Mucosa of gallbladder (tissue), 1 donor: ENCODE measurements around the gene IQGAP2. TPM values are rescaled to one million over a fixed set of nuclear protein-coding genes. Genes with fewer than 3 reads are reported as not detected.
A peak's percentile ranks its signal among the peaks of the same experiment; 100 is the strongest.

Experiments used
- DNase-seq: peaks from one replicate; pipeline ENCODE4 v3.0.0-alpha.2; 2020; ENCODE audit warnings: low spot score
- total RNA-seq: library from RNA; stranded (reverse); gene quantifications from one replicate; pipeline ENCODE4 v1.2.1, GENCODE V29; 2021
- donor health status: DM: no; HTN: no; CAD: no.

The IQGAP2 gene
- total RNA-seq, 1 donor from 2014 or later = 119 TPM

DNA sequence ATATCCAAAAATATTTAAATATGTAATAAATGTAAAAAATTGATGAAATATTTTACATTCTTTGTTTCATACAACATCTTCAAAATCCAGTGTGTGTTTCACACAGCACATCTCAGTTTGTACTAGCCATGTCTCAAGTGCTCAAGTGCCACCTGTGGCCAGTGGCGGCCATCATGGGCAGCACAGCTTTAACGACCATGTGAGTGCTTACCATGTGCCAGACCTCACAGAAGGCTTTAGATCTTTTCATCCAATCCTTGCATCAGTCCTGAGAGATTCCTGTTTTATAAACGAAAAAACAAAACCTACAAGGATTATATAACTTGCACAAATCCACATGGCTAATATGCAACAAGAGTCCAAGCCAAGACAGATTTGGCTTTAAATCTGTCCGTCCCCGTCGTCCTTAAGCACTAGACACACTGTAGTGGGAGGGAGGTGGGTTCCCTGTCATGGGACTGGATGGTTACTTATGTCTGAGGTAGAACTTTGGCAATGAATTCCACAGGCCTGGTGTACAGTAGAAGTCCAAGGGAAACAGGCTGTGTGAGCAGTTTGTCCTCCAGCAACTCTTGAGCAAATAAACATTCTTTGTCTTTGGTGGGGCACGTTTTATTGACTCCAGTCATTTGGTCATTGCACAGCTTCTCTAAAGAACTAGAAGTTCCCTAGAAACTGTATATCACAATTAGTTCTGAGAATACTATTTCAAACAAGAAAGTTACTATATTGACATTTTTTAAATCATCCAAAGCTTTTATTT is 287.8 kb downstream of the IQGAP2 start:
- DNase-seq = no peak

DNA sequence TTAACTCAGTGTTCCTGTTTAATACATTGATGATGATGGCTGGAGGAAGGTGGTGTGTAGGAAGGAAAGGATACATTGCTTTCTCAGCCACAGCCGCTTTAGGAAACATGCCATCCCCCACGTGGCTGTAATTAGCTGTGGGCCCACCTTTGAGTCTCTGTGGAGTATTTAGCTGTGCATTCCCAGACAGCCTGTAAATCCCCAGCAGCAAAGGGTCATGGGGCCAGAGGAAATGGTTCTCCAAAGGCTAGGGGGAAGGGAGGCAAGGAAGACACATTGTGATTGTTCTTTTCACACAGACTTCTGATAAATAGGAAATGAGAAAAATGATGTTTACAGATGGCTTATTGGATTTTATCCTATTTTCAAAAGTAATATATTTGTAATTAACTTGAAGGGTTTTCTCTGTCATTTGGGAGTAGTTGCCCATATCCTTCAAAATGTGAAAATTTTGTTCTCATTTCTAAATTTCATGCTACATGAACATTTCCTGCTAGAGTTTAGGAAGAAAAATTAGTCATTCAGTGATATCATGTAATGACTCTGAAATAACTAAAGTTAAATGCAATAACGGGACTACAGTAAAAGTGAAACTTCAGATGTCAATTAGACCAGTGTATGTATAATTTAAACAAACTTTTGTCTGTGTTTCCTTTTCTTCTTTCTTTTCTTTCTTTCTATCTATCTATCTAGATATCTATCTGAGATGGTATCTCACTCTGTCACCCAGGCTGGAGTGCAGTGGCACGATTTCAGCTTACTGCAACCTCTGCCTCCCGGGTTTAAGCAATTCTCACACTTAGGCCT is 288.6 kb downstream of the IQGAP2 start:
- DNase-seq = no peak

DNA sequence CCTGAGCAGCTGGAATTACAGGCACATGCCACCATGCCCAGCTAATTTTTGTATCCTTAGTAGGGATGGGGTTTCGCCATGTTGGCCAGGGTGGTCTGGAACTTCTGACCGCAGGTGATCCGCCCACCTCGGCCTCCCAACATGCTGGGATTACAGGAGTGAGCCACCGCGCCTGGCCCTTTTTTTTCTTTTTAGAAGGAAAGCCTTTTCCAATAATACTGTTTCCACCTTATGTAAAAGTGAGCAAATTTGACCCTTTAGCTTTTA is 289.1 kb downstream of the IQGAP2 start:
- no peak for DNase-seq

DNA sequence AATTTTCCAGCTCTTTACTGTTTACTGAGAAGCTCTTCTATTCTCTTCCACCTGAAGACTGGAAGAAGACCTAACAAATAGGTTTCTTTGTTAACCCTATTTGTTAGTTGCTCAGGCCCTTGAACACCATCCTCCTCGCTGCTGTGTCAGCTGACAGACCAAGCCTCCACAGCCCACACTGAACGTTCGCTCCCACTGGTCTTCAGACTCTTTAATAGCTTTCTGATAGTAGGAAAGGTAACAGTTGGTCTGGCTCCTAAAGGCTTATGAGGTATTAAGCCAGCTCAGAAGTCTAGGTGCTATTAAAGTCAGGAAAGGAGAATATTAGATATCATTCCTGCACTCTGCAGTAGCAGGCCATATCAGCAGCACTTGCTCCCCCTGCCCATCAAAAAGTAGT is 289.6 kb downstream of the IQGAP2 start:
- no peak for DNase-seq

DNA sequence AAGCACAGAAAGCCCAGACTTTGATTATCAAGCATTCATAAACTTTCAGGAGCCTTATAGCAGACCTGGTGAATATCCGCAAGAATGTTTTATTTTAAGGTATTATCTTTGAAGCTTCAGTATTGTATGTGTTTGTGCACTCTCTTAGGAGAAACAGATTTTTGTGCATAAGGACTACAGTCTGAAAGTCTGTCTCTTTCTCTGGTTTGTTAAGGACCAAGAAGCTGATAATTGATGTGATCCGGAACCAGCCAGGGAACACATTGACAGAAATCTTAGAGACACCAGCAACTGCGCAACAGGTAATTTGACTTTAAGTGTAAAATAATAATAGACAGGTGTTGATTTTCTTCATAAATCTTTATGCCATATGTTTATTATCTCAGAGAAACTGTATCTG is 290.1 kb downstream of the IQGAP2 start:
- no peak for DNase-seq

DNA sequence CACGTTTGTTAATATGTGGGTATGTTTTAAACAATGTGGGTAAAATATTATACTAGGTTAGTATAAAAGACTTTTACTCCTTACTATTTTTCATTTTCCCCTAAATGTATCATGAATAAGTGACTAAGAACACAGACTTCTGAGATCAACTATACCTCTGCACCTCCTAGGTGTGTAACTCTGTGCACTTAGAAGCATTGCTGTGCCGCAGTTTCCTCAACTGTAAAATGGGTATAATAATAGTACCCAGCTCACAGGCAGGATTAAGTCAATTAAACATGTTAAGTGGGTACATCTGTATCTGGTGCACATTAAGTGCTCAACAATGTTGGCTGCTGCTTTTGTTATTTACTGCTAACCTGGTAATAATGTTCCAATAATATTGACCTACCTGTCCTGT is 291.2 kb downstream of the IQGAP2 start:
- no peak for DNase-seq

DNA sequence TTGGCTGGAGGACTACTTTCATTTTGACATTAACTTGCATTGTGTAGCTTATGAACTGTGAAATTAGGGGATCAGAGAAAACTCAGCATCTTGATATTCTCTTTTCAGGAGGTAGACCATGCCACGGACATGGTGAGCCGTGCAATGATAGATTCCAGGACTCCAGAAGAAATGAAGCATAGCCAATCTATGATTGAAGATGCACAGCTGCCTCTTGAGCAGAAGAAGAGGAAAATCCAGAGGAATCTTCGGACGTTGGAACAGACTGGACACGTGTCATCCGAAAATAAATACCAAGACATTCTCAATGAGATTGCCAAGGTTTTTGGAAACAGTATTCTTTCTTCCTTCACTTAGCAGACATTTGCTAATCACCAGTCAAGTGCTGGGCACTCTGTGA is 292.3 kb downstream of the IQGAP2 start:
- DNase-seq = no peak

DNA sequence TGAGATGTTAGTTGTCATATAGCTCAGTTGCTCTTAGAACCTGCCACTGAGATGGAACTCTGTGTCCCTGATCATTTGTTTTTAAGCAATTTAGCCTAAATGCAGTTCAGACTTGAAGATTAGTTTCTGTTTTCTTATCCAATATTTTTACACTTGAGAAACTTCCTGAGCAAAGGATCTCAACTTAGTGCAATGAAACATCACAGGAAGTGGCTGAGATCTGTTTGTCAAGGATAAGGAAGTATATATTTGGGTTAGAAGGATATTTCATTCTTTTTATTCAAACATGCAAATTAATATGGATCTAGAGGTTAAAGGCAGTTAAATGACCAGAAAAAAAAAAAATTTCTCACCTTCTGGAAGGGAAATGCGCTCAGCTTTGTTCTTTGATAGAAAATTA is 293.2 kb downstream of the IQGAP2 start:
- DNase-seq = no peak

DNA sequence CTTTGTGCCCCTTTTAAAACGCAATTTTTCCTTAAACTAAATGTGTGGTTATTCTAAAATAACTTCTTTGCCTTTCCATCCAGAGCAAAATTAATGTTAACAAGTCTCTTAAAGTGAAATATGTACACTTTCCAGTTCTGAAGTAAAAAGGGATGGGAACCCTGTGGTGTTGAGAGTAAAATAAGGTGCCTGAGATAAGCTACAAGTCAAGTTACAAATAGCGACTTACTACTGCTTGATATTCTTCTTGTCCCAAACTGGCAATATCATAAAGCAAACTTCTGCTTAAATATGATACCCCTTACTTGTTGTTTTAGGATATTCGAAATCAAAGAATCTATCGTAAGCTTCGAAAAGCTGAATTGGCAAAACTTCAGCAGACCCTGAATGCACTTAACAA is 294.6 kb downstream of the IQGAP2 start:
- DNase-seq = no peak

DNA sequence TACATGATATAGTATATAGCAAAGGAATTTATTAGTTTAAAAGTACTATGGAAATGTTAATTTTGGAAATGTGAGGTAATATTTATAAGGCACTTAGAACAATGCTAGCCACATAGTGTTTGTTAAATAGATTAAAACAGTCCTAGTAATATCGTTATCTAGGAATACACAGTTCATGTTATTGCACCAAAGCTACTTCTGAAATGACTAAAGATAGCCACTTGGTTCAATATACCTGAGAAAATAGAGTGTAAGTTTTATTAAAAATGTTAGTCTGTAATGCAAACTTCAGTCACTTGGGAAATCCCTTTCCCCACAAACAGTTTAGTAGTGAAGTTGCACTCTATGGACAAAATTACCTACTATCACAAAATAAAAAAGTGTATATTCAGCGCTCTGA is 297.5 kb downstream of the IQGAP2 start:
- no peak for DNase-seq

DNA sequence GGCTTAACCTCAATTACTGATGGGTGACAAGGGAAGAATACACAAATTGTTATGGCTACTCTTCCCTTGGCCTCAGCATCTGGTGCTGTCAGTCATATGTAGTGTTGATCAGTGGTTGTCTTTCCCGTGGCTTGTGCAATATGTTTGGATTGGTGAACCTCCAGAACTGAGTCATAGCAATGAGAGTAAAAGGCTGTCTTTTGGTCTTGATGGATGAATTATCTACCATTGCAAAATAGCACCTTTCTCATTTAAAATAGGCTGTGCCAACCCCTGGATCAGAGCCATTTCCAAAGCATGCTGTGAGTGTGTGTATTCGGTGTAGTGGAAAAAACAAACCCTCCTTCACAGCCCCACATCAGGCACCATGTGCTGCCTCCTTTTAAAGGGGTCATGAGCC is 298.2 kb downstream of the IQGAP2 start:
- DNase-seq = no peak

DNA sequence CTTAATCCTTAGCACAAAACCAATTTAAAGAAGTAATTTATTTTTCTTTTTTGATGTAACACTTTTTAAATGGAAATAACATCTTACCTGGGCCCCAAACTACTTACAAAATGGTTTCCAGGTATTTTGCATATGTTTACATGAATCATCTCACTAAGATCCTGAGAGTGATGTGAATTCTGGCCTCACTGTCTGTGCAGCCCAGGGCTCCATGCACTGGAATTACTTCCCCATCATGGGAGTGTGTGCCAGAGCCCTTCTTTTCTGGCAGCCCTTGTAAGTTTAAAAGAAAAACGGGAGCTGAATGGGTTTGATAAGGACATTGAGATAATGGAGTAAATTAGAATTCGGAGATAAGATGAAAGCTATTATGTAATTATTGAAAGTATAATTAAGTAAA is 300.6 kb downstream of the IQGAP2 start:
- no peak for DNase-seq

DNA sequence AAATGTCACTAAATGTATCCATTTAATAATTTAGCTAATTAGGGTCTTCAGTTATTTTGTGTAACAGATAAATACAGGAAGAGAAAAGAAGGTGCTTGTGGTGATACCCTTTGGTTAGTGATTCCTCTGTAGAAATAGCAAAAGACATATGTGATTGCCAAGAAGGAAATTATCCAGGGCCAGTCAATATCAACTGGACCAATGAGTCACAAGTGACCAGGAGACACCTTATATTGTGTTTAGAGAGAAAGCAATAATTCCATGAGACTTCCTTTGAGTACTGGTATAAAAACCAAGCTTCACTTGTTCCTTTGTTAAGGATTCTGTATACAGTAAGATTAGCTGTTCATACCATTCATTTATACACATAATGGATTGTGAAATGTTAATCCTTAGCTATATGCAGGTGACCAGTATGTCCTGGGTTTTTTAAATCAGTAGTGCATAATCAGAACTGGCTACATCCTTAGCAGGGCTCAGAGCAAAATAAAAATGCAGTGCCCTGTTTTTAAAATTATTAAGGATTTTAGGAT is 301.1 kb downstream of the IQGAP2 start:
- no peak for DNase-seq

DNA sequence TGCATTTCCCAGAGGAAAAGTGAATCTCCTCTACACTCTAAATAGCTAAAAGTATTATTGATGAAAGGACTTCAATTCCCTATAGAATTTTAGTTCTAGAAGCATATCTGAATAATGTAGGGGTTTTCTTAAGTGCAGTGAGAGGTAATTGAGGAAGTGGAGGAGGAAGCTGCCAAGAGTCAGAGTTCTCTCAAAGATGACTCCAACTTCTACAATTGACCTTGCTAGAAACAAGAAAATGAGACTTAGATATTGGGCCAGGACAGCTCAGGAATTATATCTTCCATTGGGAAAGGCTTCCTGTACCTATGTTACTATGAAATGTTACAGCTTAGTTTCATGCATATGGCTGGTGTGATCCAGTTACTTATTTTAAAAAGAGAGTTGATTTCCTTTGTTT is 302.5 kb downstream of the IQGAP2 start:
- no peak for DNase-seq

DNA sequence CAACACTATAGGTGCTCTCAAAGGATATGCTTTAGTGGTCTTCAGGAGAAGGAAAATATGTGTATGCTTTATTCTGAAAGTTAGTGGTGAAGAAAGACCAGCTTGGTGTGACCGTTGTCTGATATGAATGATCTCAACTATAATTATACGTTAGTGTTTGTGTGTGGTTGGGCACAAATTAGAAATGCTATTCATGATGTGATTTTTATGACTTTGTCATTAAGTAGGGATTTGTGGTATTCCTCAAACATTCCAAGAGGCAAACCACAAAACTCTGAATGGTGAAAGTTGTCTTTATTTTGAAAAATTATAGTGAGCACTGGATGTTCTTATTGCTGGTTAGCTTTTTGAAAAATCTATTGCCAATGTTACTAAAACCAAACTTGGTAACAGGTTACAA is 306.7 kb downstream of the IQGAP2 start:
- no peak for DNase-seq

DNA sequence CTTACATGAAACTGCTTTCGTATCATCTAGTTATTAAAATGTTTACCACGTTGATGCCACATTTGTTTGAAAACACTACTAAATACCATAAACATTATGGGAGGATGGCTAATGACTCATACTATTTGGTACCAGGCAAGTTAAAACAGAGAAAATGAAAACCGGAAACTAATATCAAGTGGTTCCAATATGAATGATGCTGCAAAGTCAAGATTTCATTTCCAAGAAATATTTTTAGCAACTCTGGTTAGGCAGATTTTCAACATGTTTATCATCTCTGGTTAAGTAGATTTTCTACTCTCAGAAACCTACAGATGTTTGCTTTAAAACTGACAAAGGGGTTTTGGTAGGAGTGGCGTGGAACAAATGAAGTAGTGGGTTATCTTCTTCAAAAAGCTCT is 307.9 kb downstream of the IQGAP2 start:
- no peak for DNase-seq

DNA sequence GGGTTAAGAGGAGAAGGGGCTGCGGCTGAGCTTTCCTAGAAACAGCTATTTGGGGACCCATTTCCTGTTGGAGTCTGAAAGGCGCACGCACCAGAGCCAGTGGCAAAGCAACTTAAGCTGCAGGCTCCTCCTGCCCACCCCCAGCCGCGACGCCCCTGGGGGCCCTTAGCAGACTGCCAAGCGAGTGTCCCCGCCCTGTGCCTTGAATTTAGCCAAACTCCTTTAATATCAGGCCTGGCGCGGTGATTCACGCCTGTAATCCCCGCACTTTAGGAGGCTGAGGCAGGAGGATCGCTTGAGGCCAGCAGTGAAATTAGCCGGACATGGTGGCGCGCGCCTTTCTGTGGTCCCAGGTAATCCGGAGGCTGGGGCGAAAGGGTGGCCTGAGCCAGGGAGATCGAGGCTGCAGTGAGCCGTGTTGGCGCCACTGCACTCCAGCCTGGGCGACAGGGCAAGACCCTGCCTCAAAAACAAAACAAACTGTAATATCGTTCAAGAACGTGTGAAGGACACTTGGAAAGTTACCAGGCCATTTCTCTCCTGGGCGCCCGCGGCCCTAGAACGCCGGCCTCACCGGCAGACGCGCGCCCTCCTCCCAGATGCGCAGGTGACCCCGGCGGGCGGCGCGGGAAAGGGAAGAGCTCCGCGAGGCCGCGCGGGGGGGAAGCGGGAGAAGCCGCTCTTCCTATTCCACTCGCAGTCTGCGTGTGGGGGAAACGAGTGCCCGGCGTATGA is 311.8 kb downstream of the IQGAP2 start:
- no peak for DNase-seq

DNA sequence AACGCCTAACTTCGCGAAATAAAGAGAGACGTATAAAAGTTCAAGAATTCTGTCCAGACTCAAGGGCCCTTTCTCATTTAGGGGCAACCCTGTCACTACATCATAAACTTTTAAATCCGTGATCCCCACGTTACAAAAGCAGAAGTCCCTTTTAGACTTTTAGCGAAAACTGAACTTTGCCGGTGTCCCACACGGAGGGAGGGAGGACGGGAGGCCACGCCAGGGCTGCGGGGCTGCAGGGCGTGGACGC is 312.3 kb downstream of the IQGAP2 start:
- DNase-seq = no peak

DNA sequence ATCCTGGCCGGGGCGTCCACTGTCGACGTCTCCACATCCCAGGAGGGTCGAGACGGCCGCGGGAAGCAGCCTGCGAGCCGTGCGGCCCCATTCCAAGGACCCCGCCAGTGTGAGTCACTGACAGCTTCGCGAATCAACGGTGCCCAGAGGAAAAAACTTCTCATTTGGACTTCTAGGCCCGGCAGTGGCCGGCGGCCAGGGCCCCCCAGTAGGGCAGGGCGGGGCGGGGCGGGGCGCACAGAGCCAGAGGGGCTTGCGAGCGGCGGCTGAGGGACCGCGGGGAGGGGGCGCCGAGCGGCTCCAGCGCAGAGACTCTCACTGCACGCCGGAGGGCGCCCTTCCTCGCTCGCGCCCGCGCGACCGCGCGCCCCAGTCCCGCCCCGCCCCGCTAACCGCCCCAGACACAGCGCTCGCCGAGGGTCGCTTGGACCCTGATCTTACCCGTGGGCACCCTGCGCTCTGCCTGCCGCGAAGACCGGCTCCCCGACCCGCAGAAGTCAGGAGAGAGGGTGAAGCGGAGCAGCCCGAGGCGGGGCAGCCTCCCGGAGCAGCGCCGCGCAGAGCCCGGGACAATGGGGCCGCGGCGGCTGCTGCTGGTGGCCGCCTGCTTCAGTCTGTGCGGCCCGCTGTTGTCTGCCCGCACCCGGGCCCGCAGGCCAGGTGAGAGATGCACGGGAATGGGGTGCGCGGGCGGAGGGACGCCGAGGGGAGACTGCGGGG is 312.8 kb downstream of the IQGAP2 start, which contains the start of gene F2R:
Gene F2R (plus strand): TSS at position 391 of the 720 bp plus-strand sequence. CDS start 182 bp downstream, at position 573.
- DNase-seq = peak; percentile 37

DNA sequence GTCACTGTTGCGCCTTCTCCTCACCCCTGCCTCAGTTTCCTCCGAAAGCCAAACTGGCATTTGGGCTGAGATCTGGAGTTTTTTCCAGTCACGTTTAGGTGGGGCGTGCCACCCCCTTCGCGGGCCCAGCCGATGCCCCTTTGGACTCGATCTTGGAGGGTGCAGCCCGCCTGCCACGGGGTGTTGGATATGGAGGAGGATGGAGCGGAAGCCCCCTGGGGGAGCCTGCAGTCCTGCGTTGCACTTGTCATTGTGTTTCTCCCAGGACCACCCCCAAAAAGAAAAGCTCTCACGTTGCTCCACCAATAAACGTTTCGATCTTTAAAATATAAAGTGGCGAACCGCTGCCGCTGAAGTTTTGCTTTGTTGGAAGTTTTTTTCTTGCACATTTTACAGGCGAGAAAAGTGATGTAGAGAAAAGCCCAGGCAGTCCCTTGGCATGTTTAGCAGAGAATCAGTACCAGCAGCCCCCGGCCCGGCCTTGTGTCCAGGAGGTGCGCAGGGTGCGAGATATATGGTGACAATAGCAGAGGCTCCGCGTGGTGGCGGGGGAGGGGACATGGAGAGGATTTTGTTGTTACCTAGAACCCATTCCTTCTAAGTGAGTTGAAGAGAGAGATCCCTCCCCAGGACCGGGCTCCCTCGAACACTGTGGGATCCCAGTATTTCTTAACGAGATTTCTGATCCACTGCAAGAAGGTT is 313.5 kb downstream of the IQGAP2 start:
- DNase-seq = no peak

DNA sequence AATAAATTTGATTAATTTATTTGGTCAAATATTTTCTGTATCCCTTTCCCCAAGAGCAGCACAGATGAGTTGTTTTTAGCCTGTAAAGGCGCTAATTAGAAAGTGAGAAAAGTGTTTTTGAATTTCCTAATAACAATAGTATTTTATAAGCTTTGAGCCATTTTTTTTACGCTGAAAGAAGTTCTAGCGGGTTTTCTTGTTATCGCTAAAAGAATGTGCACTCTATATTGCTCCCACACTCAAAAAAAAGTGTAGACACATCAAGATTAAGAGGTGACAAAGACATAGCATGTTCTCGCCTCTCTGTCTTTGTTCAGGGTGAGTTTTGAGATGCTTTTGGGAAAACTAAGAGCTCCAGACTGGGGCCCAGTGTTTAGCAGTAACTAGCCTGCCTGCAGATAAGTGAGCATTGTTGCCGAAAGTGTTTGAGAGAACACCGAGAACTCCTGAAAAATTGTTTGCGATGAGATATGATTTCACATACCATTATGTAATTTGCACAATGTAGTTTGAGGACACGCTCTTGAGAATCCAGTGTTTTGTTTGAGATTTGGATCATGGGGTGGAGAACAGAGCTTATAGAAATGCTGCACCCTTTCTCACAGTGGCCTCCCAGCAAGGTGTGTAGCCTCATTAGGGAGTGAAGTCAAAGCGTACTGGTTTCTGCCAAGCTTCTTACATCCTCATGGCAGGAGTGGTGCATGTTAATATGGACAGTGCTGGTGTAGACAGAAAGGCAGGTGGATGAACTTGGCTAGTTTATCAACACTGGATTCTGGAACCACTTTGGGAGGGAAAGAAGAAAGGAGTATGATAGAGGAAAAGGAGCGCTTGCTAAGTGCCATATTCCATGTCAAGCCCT is 314.4 kb downstream of the IQGAP2 start:
- DNase-seq = no peak
